Heart left ventricle (tissue), 16 donors: Measurements from ENCODE around the gene GGT6. TPM values are rescaled to one million over a fixed set of nuclear protein-coding genes. Genes with fewer than 3 reads are reported as not detected.

Experiments used
- ATAC-seq, 4 donors: fragments of 200-7000 bp; cut with Tn5 transposase; one replicate each; pipeline ENCODE4 v1.9.1; 2020 to 2022; ENCODE audit warnings: moderate library complexity in 4 of 4, mild to moderate bottlenecking in 3 of 4, moderate number of reproducible peaks in 1 of 4
- DNase-seq, 5 donors: peaks; one replicate each; pipeline ENCODE4 v3.0.0-alpha.2; 2020
- H3K27ac ChIP-seq, 12 donors: fragments of 200-600 bp; sonication (generic) in 4 of 12; one replicate each; pipeline versions ENCODE4 v1.5.0 to v1.8.0; 2016 to 2022; ENCODE audit warnings: mild to moderate bottlenecking in 2 of 12
- H3K27me3 ChIP-seq, 9 donors: fragments of 200-600 bp; sonication (generic) in 2 of 9; one replicate each; pipeline versions ENCODE4 v1.5.1 to v1.8.0; 2016 to 2022; ENCODE audit warnings: mild to moderate bottlenecking in 3 of 9
- H3K36me3 ChIP-seq, 9 donors: fragments of 200-600 bp; sonication (generic) in 2 of 9; one replicate each; pipeline versions ENCODE4 v1.5.0 to v1.8.0; 2018 to 2022; ENCODE audit warnings: mild to moderate bottlenecking in 2 of 9
- H3K4me1 ChIP-seq, 12 donors: fragments of 200-600 bp; sonication (generic) in 4 of 12; one replicate each; pipeline versions ENCODE4 v1.5.0 to v1.8.0; 2016 to 2022; ENCODE audit warnings: mild to moderate bottlenecking in 3 of 12
- H3K4me3 ChIP-seq, 12 donors: fragments of 200-600 bp; sonication (generic) in 4 of 12; one replicate each; pipeline versions ENCODE4 v1.5.0 to v1.8.0; 2017 to 2022; ENCODE audit warnings: mild to moderate bottlenecking in 9 of 12, moderate library complexity in 4 of 12
- H3K9me3 ChIP-seq, 12 donors: fragments of 200-600 bp; sonication (generic) in 4 of 12; one replicate each; pipeline versions ENCODE4 v1.5.0 to v1.8.0; 2016 to 2022; ENCODE audit warnings: mild to moderate bottlenecking in 1 of 12
- CTCF ChIP-seq, 12 donors: fragments of 200-600 bp; sonication (generic) in 4 of 12; IDR thresholded peaks; one replicate each; pipeline versions ENCODE4 v1.5.0 to v1.8.0; 2018 to 2022; ENCODE audit warnings: antibody characterized with exemption in 12 of 12, mild to moderate bottlenecking in 5 of 12
- POLR2A ChIP-seq, 2 donors: fragments of 450-650 bp; IDR thresholded peaks; one replicate each; pipeline ENCODE4 v1.6.1; 2017; ENCODE audit warnings: antibody characterized with exemption in 2 of 2, mild to moderate bottlenecking in 2 of 2, moderate library complexity in 2 of 2
- WGBS, 4 donors: extraction: QIAGEN DNeasy Blood & Tissue Kit in 2 of 4; methylation state at CpG; one replicate each; pipeline versions ENCODE4 v1.1.5 to v1.1.7; 2013 to 2018; 5-methylcytosine and 5-hydroxymethylcytosine counted together
- intact Hi-C, 10 donors: fragments of 100-400 bp; cut with DNase I; formaldehyde crosslinking; loops; one replicate each; pipeline versions ENCODE4 v1.11.1 to v1.14.2; 2022
- long read RNA-seq, 3 donors: library from polyadenylated mRNA; unstranded; transcript quantifications; one replicate each; pipeline ENCODE4 v2.0.0, GENCODE V29; 2020 to 2021
- polyA plus RNA-seq, 2 donors: library from polyadenylated mRNA; stranded (reverse); fragments of 200-250 nt; gene quantifications; one replicate each; pipeline ENCODE4 v1.2.3, GENCODE V29; 2013
- total RNA-seq, 9 donors: library from RNA; depleted of rRNA in 2 of 9; stranded (reverse); fragments of >200 nt in 2 of 9; fragmentation: NEBNext Ultra II Directional in 3 of 9; extraction: Animal tissue kit (Norgen Biotek cat#: 25700) in 3 of 9; gene quantifications; one replicate each; pipeline versions ENCODE4 v1.1.0 to v1.2.4, GENCODE V29; 2016 to 2023
- donor health status: ischemic (EF 13 %, LVEDD 7.1; RV severe dilation, severe dysfunction).
- donor health status: healthy with polysubstance abuse.
- donor health status: DM: no; HTN: yes; CAD: no.
- donor health status: DM: no; HTN: no; CAD: no.
- donor health status: ischemic (EF 25% LVEDD 6.9; RV normal size, moderate dysfunction).
- donor health status: ischemic (EF 25% LVEDD 5.7; RV mildly dilated, moderate dysfunction).
- donor health status: healthy.
- donor health status: DM: yes; HTN: yes; CAD: no.
- donor health status: ischemic (EF 35%, LVEDD 5.7; RV mildly dilated, moderate dysfunction).
- donor health status: nonischemic (EF 11% LVEDD 7.7; RV severe dilation, severe dysfunction).
- donor health status: DM: yes; HTN: yes; CAD: no.
- donor health status: PGD.
- donor health status: ischemic (EF 29% LVEDD 5.4; RV normal size, mild dysfunction).
- donor health status: nonischemic (EF 23%, LVEDD 6.1; RV moderate dilation, normal function).

Gene GGT6
- total RNA-seq: not detected
- not detected for polyA plus RNA-seq
- long read RNA-seq, donor 1: 0 reads
- long read RNA-seq, donor 2: 0 reads
- long read RNA-seq, donor 3: 0 reads

GRCh38 chr17:4560421-4560820 lies at the start of gene GGT6:
TSS of gene GGT6 (minus strand) at chr17:4560577. CDS start at chr17:4560521, 56 bp downstream.
- no peaks in the 10 kb centered on the region for H3K36me3 ChIP-seq
- intact Hi-C loops: loop anchor here in 3 of 10 donors (5.0 to 10.0 kb wide), 3 partner anchors 138 to 334 kb away; partner anchors contain the start of gene C17orf107 (in 1 of the 3)
- H3K27me3 ChIP-seq: no peaks in the 10 kb centered on the region
- no peak within 1 kb of the TSS for H3K27ac ChIP-seq
- ATAC-seq: peak in 1 of 4 donors; percentile 19
- no peak within 1 kb of the TSS for H3K4me3 ChIP-seq
- peaks cover 0 to 19% (median 8%) of the 10 kb centered on the region in 12 donors for H3K4me1 ChIP-seq
- WGBS, 4 donors: 63 to 82% (median 80%) methylated on average over 7 to 12 of the region's 12 CpGs
- TF ChIP-seq CTCF (IDR thresholded peaks at IDR 0.05) (no peak), POLR2A (IDR thresholded peaks at IDR 0.05) (no peak)
- H3K9me3 ChIP-seq: no peaks in the 10 kb centered on the region
- DNase-seq: peak in 2 of 5 donors; percentile 29 to 31

- Histone ChIP-seq H3K27ac (no peak overlapping the region), H3K36me3 (no peaks in the 10 kb centered on the region), H3K27me3 (no peaks in the 10 kb centered on the region), H3K4me1 (peaks cover 0 to 32% (median 10%) of the 10 kb centered on the region in 12 donors), H3K4me3 (no peak overlapping the region), H3K9me3 (no peaks in the 10 kb centered on the region)
- DNase-seq (no peak), ATAC-seq (no peak)
- intact Hi-C loops: no loop called here
- 91 to 96% (median 92%) methylated on average over 5 of the region's 5 CpGs for WGBS, 4 donors
- no peak for TF ChIP-seq CTCF (IDR thresholded peaks at IDR 0.05)
- TF ChIP-seq POLR2A (IDR thresholded peaks at IDR 0.05): no peak
Observed at GRCh38 chr17:4610162-4610561, 49.8 kb upstream of the GGT6 start.

- no peak for TF ChIP-seq CTCF (IDR thresholded peaks at IDR 0.05)
- TF ChIP-seq POLR2A (IDR thresholded peaks at IDR 0.05): no peak
- H3K36me3 ChIP-seq: no peaks in the 10 kb centered on the region
- no peaks in the 10 kb centered on the region for H3K27me3 ChIP-seq
- H3K4me1 ChIP-seq: peaks cover 0 to 36% (median 11%) of the 10 kb centered on the region in 12 donors
- H3K27ac ChIP-seq: no peak overlapping the region
- H3K4me3 ChIP-seq: no peak overlapping the region
- 92 to 95% (median 92%) methylated on average over 7 of the region's 7 CpGs for WGBS, 4 donors
- no peak for DNase-seq
- intact Hi-C loops: loop anchor here in 1 of 10 donors (5.0 kb wide), 1 partner anchor 42 kb away; no protein-coding TSS in a partner anchor
- no peaks in the 10 kb centered on the region for H3K9me3 ChIP-seq
- no peak for ATAC-seq
Observed at GRCh38 chr17:4609761-4610160, 49.4 kb upstream of the GGT6 start.

GRCh38 chr17:4607773-4608187 lies 47.4 kb upstream of the GGT6 start:
- TF ChIP-seq POLR2A (IDR thresholded peaks at IDR 0.05) (no peak), CTCF (IDR thresholded peaks at IDR 0.05) (no peak)
- intact Hi-C loops: loop anchor here in 1 of 10 donors (5.0 kb wide), 1 partner anchor 40 kb away; no protein-coding TSS in a partner anchor
- H3K27ac ChIP-seq: peak overlapping the region in 9 of 12 donors; percentile 1 to 84 (median 43)
- DNase-seq (peak in 4 of 5 donors; percentile 76 to 91 (median 78)), ATAC-seq (peak; percentile 24 to 33 (median 27))
- WGBS, 4 donors: 25 to 42% (median 30%) methylated on average over 9 of the region's 9 CpGs
- peak overlapping the region in 2 of 12 donors; percentile 6 to 24 for H3K4me3 ChIP-seq
- no peaks in the 10 kb centered on the region for H3K27me3 ChIP-seq
- H3K9me3 ChIP-seq: no peaks in the 10 kb centered on the region
- H3K36me3 ChIP-seq: no peaks in the 10 kb centered on the region
- peaks cover 0 to 49% (median 17%) of the 10 kb centered on the region in 12 donors for H3K4me1 ChIP-seq
